ENCODE results near the gene CLCN1.
"Not testable (repeated sequence)": the region's sequence is repeated elsewhere in the genome, so short reads cannot be mapped to it uniquely, and the experiment has no call there.

The CLCN1 gene

GRCh38 chr7:143287935-143288826 is 27.7 kb upstream of the CLCN1 start, which contains the start of gene CASP2:
TSS of gene CASP2 (plus strand) at chr7:143288351. CDS start at chr7:143288456, 105 bp downstream.
- H4K8ac ChIP-seq (ENCODE audit: low read depth, low read length) = no peak within 1 kb of the TSS
- peaks cover 6 to 14% of the 10 kb centered on the region in 2 donors for H3K9me3 ChIP-seq (replicated peaks in 1 of 2; ENCODE audit: control insufficient read depth in 2 of 2, insufficient read depth in 1 of 2, low read depth in 1 of 2, low read length in 2 of 2)
- no peak within 1 kb of the TSS for H3K4ac ChIP-seq (ENCODE audit: low read length)
- peak within 1 kb of the TSS; percentile 97 for H2AFZ ChIP-seq (ENCODE audit: low read length)
- H3K27me3 ChIP-seq (ENCODE audit: control insufficient read depth in 3 of 3, insufficient read depth in 3 of 3, low read depth in 1 of 3, low read length in 3 of 3) = peaks cover 0 to 3% (median 0%) of the 10 kb centered on the region in 3 experiments
- peak within 1 kb of the TSS; percentile 95 for H2BK5ac ChIP-seq (ENCODE audit: low read length)
- peak within 1 kb of the TSS; percentile 58 for H3K4me2 ChIP-seq (ENCODE audit: insufficient read depth, low read length, poor library complexity, severe bottlenecking)
- H3K4me1 ChIP-seq (ENCODE audit: control insufficient read depth in 2 of 2, insufficient read depth in 1 of 2, low read depth in 1 of 2, low read length in 2 of 2) = peaks cover 12 to 15% of the 10 kb centered on the region in 2 donors
- peak within 1 kb of the TSS; percentile 53 for H3K27ac ChIP-seq (replicated peaks; ENCODE audit: low read length)
- H3K79me1 ChIP-seq (ENCODE audit: low read depth, low read length) = peaks cover 2% of the 10 kb centered on the region
- no CpG with 5 or more reads among the region's 84 CpGs for WGBS, 2 donors (ENCODE audit: extremely low coverage in 2 of 2, insufficient read length in 2 of 2, insufficient replicate concordance in 1 of 2)
- peak within 1 kb of the TSS; percentile 97 for H3K18ac ChIP-seq (ENCODE audit: low read length)
- peak within 1 kb of the TSS; percentile 5 for H4K91ac ChIP-seq (ENCODE audit: low read depth, low read length, poor library complexity)
- no peak within 1 kb of the TSS for H2BK120ac ChIP-seq (ENCODE audit: low read depth, low read length)
- no peak within 1 kb of the TSS for H2BK12ac ChIP-seq (ENCODE audit: low read length)
- H3K9ac ChIP-seq (ENCODE audit: low read depth, low read length, poor library complexity) = peak within 1 kb of the TSS; percentile 90
- H3K36me3 ChIP-seq (replicated peaks in 1 of 2; ENCODE audit: control insufficient read depth in 2 of 2, insufficient read depth in 2 of 2, low read length in 2 of 2) = peaks cover 12 to 38% of the 10 kb centered on the region in 2 donors
- peak within 1 kb of the TSS; percentile 98 for H2AK5ac ChIP-seq (ENCODE audit: low read depth, low read length)
- peak within 1 kb of the TSS; percentile 93 for H3K23ac ChIP-seq (ENCODE audit: low read depth, low read length, poor library complexity)
- H2BK15ac ChIP-seq (ENCODE audit: low read length) = peak within 1 kb of the TSS; percentile 83
- peak within 1 kb of the TSS; percentile 60 to 96 for H3K4me3 ChIP-seq (ENCODE audit: low read length in 2 of 2)
- DNase-seq (ENCODE audit: low spot score) = peak; percentile 97
- H3K14ac ChIP-seq (ENCODE audit: low read length) = peak within 1 kb of the TSS; percentile 47

GRCh38 chr7:143288836-143289235 is 27.1 kb upstream of the CLCN1 start:
- Histone ChIP-seq H3K14ac (ENCODE audit: low read length) (no peak overlapping the region), H3K9ac (ENCODE audit: low read depth, low read length, poor library complexity) (peak overlapping the region; percentile 5), H4K91ac (ENCODE audit: low read depth, low read length, poor library complexity) (no peak overlapping the region), H3K36me3 (replicated peaks in 1 of 2; ENCODE audit: control insufficient read depth in 2 of 2, insufficient read depth in 2 of 2, low read length in 2 of 2) (peaks cover 15 to 44% of the 10 kb centered on the region in 2 donors), H2AFZ (ENCODE audit: low read length) (peak overlapping the region; percentile 97), H3K4me3 (ENCODE audit: low read length in 2 of 2) (peak overlapping the region; percentile 60 to 96), H3K23ac (ENCODE audit: low read depth, low read length, poor library complexity) (no peak overlapping the region), H3K9me3 (replicated peaks in 1 of 2; ENCODE audit: control insufficient read depth in 2 of 2, insufficient read depth in 1 of 2, low read depth in 1 of 2, low read length in 2 of 2) (peaks cover 6 to 14% of the 10 kb centered on the region in 2 donors), H2BK5ac (ENCODE audit: low read length) (peak overlapping the region; percentile 95), H3K27ac (replicated peaks; ENCODE audit: low read length) (no peak overlapping the region), H3K4me1 (ENCODE audit: control insufficient read depth in 2 of 2, insufficient read depth in 1 of 2, low read depth in 1 of 2, low read length in 2 of 2) (peaks cover 12 to 15% of the 10 kb centered on the region in 2 donors), H4K8ac (ENCODE audit: low read depth, low read length) (no peak overlapping the region), H3K4me2 (ENCODE audit: insufficient read depth, low read length, poor library complexity, severe bottlenecking) (peak overlapping the region; percentile 58), H2BK12ac (ENCODE audit: low read length) (no peak overlapping the region), H3K27me3 (ENCODE audit: control insufficient read depth in 3 of 3, insufficient read depth in 3 of 3, low read depth in 1 of 3, low read length in 3 of 3) (peaks cover 0 to 3% (median 0%) of the 10 kb centered on the region in 3 experiments), H2BK15ac (ENCODE audit: low read length) (no peak overlapping the region), H2BK120ac (ENCODE audit: low read depth, low read length) (no peak overlapping the region), H3K4ac (ENCODE audit: low read length) (no peak overlapping the region), H3K79me1 (ENCODE audit: low read depth, low read length) (peaks cover 2% of the 10 kb centered on the region), H2AK5ac (ENCODE audit: low read depth, low read length) (no peak overlapping the region), H3K18ac (ENCODE audit: low read length) (no peak overlapping the region)
- no CpG with 5 or more reads among the region's 11 CpGs for WGBS, 2 donors (ENCODE audit: extremely low coverage in 2 of 2, insufficient read length in 2 of 2, insufficient replicate concordance in 1 of 2)
- no peak for DNase-seq (ENCODE audit: low spot score)

GRCh38 chr7:143289421-143289820 is 26.5 kb upstream of the CLCN1 start:
- WGBS, 2 donors (ENCODE audit: extremely low coverage in 2 of 2, insufficient read length in 2 of 2, insufficient replicate concordance in 1 of 2) = no CpG with 5 or more reads among the region's 6 CpGs
- Histone ChIP-seq H3K9ac (ENCODE audit: low read depth, low read length, poor library complexity) (no peak overlapping the region), H2BK15ac (ENCODE audit: low read length) (no peak overlapping the region)

GRCh38 chr7:143289888-143290287 is 26.0 kb upstream of the CLCN1 start:
- H3K4me2 ChIP-seq (ENCODE audit: insufficient read depth, low read length, poor library complexity, severe bottlenecking); H4K91ac ChIP-seq (ENCODE audit: low read depth, low read length, poor library complexity); H3K23ac ChIP-seq (ENCODE audit: low read depth, low read length, poor library complexity); H4K8ac ChIP-seq (ENCODE audit: low read depth, low read length); H3K18ac ChIP-seq (ENCODE audit: low read length); H3K14ac ChIP-seq (ENCODE audit: low read length); H2AFZ ChIP-seq (ENCODE audit: low read length); H3K79me1 ChIP-seq (ENCODE audit: low read depth, low read length); H3K4ac ChIP-seq (ENCODE audit: low read length); H2BK5ac ChIP-seq (ENCODE audit: low read length); H3K27me3 ChIP-seq (ENCODE audit: control insufficient read depth in 3 of 3, insufficient read depth in 3 of 3, low read depth in 1 of 3, low read length in 3 of 3); H3K9ac ChIP-seq (ENCODE audit: low read depth, low read length, poor library complexity); H2AK5ac ChIP-seq (ENCODE audit: low read depth, low read length); H2BK120ac ChIP-seq (ENCODE audit: low read depth, low read length); DNase-seq (ENCODE audit: low spot score); H2BK12ac ChIP-seq (ENCODE audit: low read length); H3K27ac ChIP-seq (replicated peaks; ENCODE audit: low read length); H2BK15ac ChIP-seq (ENCODE audit: low read length): not testable (repeated sequence)
- H3K36me3 ChIP-seq (replicated peaks in 1 of 2; ENCODE audit: control insufficient read depth in 2 of 2, insufficient read depth in 2 of 2, low read length in 2 of 2) = peaks cover 23 to 55% of the 10 kb centered on the region in 2 donors
- peaks cover 12 to 15% of the 10 kb centered on the region in 2 donors for H3K4me1 ChIP-seq (ENCODE audit: control insufficient read depth in 2 of 2, insufficient read depth in 1 of 2, low read depth in 1 of 2, low read length in 2 of 2)
- no CpG with 5 or more reads among the region's 4 CpGs for WGBS, 2 donors (ENCODE audit: extremely low coverage in 2 of 2, insufficient read length in 2 of 2, insufficient replicate concordance in 1 of 2)
- peaks cover 6 to 14% of the 10 kb centered on the region in 2 donors for H3K9me3 ChIP-seq (replicated peaks in 1 of 2; ENCODE audit: control insufficient read depth in 2 of 2, insufficient read depth in 1 of 2, low read depth in 1 of 2, low read length in 2 of 2)
- H3K4me3 ChIP-seq (ENCODE audit: low read length in 2 of 2) = peak overlapping the region in 1 of 2 donors; percentile 60

More at GRCh38 chr7:143289421-143289820, 26.5 kb upstream of the CLCN1 start:
- no peak overlapping the region for H3K27ac ChIP-seq (replicated peaks; ENCODE audit: low read length)
- H3K36me3 ChIP-seq (replicated peaks in 1 of 2; ENCODE audit: control insufficient read depth in 2 of 2, insufficient read depth in 2 of 2, low read length in 2 of 2) = peaks cover 19 to 50% of the 10 kb centered on the region in 2 donors
- no peak overlapping the region for H3K23ac ChIP-seq (ENCODE audit: low read depth, low read length, poor library complexity)
- no peak overlapping the region for H4K8ac ChIP-seq (ENCODE audit: low read depth, low read length)
- H3K14ac ChIP-seq (ENCODE audit: low read length) = no peak overlapping the region
- H3K4ac ChIP-seq (ENCODE audit: low read length) = no peak overlapping the region
- H2BK12ac ChIP-seq (ENCODE audit: low read length) = no peak overlapping the region
- H3K79me1 ChIP-seq (ENCODE audit: low read depth, low read length) = peaks cover 3% of the 10 kb centered on the region
- H3K4me3 ChIP-seq (ENCODE audit: low read length in 2 of 2) = peak overlapping the region; percentile 60 to 96
- H3K27me3 ChIP-seq (ENCODE audit: control insufficient read depth in 3 of 3, insufficient read depth in 3 of 3, low read depth in 1 of 3, low read length in 3 of 3) = peaks cover 0 to 3% (median 0%) of the 10 kb centered on the region in 3 experiments
- H3K18ac ChIP-seq (ENCODE audit: low read length) = no peak overlapping the region
- H2AFZ ChIP-seq (ENCODE audit: low read length) = no peak overlapping the region
- H3K4me2 ChIP-seq (ENCODE audit: insufficient read depth, low read length, poor library complexity, severe bottlenecking) = peak overlapping the region; percentile 58
- peaks cover 6 to 14% of the 10 kb centered on the region in 2 donors for H3K9me3 ChIP-seq (replicated peaks in 1 of 2; ENCODE audit: control insufficient read depth in 2 of 2, insufficient read depth in 1 of 2, low read depth in 1 of 2, low read length in 2 of 2)
- H4K91ac ChIP-seq (ENCODE audit: low read depth, low read length, poor library complexity) = no peak overlapping the region
- peaks cover 12 to 15% of the 10 kb centered on the region in 2 donors for H3K4me1 ChIP-seq (ENCODE audit: control insufficient read depth in 2 of 2, insufficient read depth in 1 of 2, low read depth in 1 of 2, low read length in 2 of 2)
- DNase-seq (ENCODE audit: low spot score) = no peak
- H2BK5ac ChIP-seq (ENCODE audit: low read length) = no peak overlapping the region
- no peak overlapping the region for H2AK5ac ChIP-seq (ENCODE audit: low read depth, low read length)
- no peak overlapping the region for H2BK120ac ChIP-seq (ENCODE audit: low read depth, low read length)
